ENCODE results near the gene FOXP2.

Gene FOXP2

GRCh38 chr7:114660126-114660486 lies 245.5 kb downstream of the FOXP2 start:
- H3K9me2 ChIP-seq (ENCODE audit: low read depth, low read length) = no peaks in the 10 kb centered on the region
- H3K4me3 ChIP-seq (ENCODE audit: low read depth, low read length, poor library complexity, severe bottlenecking) = no peak overlapping the region
- H2AFZ ChIP-seq (ENCODE audit: low read length) = no peak overlapping the region
- no peaks in the 10 kb centered on the region for H3K79me2 ChIP-seq (ENCODE audit: insufficient read depth, low read length)
- H3K27ac ChIP-seq (ENCODE audit: low read depth, low read length, poor library complexity, severe bottlenecking) = no peak overlapping the region
- no peaks in the 10 kb centered on the region for H3K27me3 ChIP-seq (ENCODE audit: insufficient read depth, low read length)
- H3K9ac ChIP-seq (ENCODE audit: low read length) = no peak overlapping the region
- H4K20me1 ChIP-seq (ENCODE audit: insufficient read depth, low read length) = no peaks in the 10 kb centered on the region
- H3F3A ChIP-seq (ENCODE audit: insufficient read depth, low read length) = no peaks in the 10 kb centered on the region
- H3K36me3 ChIP-seq (ENCODE audit: insufficient read depth, low read length) = no peaks in the 10 kb centered on the region
- no peaks in the 10 kb centered on the region for H3K4me1 ChIP-seq (ENCODE audit: insufficient read depth, low read length, severe bottlenecking)
- no peaks in the 10 kb centered on the region for H3K9me3 ChIP-seq (ENCODE audit: low read length)
- no peak for TF ChIP-seq EZH2 (IDR thresholded peaks at IDR 0.05; ENCODE audit: borderline replicate concordance, low read length)
- no peak for TF ChIP-seq CTCF (IDR thresholded peaks at IDR 0.05; ENCODE audit: low read length)
- no peak overlapping the region for H3K4me2 ChIP-seq (ENCODE audit: low read length)

- no peaks in the 10 kb centered on the region for H3F3A ChIP-seq (ENCODE audit: insufficient read depth, low read length)
- H3K9me2 ChIP-seq (ENCODE audit: low read depth, low read length) = no peaks in the 10 kb centered on the region
- no peaks in the 10 kb centered on the region for H3K4me1 ChIP-seq (ENCODE audit: insufficient read depth, low read length, severe bottlenecking)
- no peak overlapping the region for H3K4me3 ChIP-seq (ENCODE audit: low read depth, low read length, poor library complexity, severe bottlenecking)
- H4K20me1 ChIP-seq (ENCODE audit: insufficient read depth, low read length) = no peaks in the 10 kb centered on the region
- no peak overlapping the region for H3K27ac ChIP-seq (ENCODE audit: low read depth, low read length, poor library complexity, severe bottlenecking)
- no peak overlapping the region for H3K4me2 ChIP-seq (ENCODE audit: low read length)
- H3K9me3 ChIP-seq (ENCODE audit: low read length) = no peaks in the 10 kb centered on the region
- H3K36me3 ChIP-seq (ENCODE audit: insufficient read depth, low read length) = no peaks in the 10 kb centered on the region
- no peak for TF ChIP-seq CTCF (IDR thresholded peaks at IDR 0.05; ENCODE audit: low read length)
- no peak for TF ChIP-seq EZH2 (IDR thresholded peaks at IDR 0.05; ENCODE audit: borderline replicate concordance, low read length)
- H3K27me3 ChIP-seq (ENCODE audit: insufficient read depth, low read length) = no peaks in the 10 kb centered on the region
- H3K79me2 ChIP-seq (ENCODE audit: insufficient read depth, low read length) = no peaks in the 10 kb centered on the region
- H2AFZ ChIP-seq (ENCODE audit: low read length) = no peak overlapping the region
- H3K9ac ChIP-seq (ENCODE audit: low read length) = no peak overlapping the region
Observed at GRCh38 chr7:114660753-114661152, 246.1 kb downstream of the FOXP2 start.

- Histone ChIP-seq H3K9ac (ENCODE audit: low read length) (no peak overlapping the region), H3K27ac (ENCODE audit: low read depth, low read length, poor library complexity, severe bottlenecking) (no peak overlapping the region), H3K9me2 (ENCODE audit: low read depth, low read length) (no peaks in the 10 kb centered on the region), H3K79me2 (ENCODE audit: insufficient read depth, low read length) (no peaks in the 10 kb centered on the region), H3K36me3 (ENCODE audit: insufficient read depth, low read length) (no peaks in the 10 kb centered on the region), H3K4me3 (ENCODE audit: low read depth, low read length, poor library complexity, severe bottlenecking) (no peak overlapping the region), H3K9me3 (ENCODE audit: low read length) (no peaks in the 10 kb centered on the region), H3F3A (ENCODE audit: insufficient read depth, low read length) (no peaks in the 10 kb centered on the region), H3K27me3 (ENCODE audit: insufficient read depth, low read length) (no peaks in the 10 kb centered on the region), H3K4me2 (ENCODE audit: low read length) (no peak overlapping the region), H3K4me1 (ENCODE audit: insufficient read depth, low read length, severe bottlenecking) (no peaks in the 10 kb centered on the region), H4K20me1 (ENCODE audit: insufficient read depth, low read length) (no peaks in the 10 kb centered on the region), H2AFZ (ENCODE audit: low read length) (no peak overlapping the region)
- TF ChIP-seq EZH2 (IDR thresholded peaks at IDR 0.05; ENCODE audit: borderline replicate concordance, low read length) (no peak), CTCF (IDR thresholded peaks at IDR 0.05; ENCODE audit: low read length) (no peak)
Observed at GRCh38 chr7:114662002-114662677, 247.5 kb downstream of the FOXP2 start.
